ENCODE measurements around the gene RTN1.

Gene RTN1

DNA sequence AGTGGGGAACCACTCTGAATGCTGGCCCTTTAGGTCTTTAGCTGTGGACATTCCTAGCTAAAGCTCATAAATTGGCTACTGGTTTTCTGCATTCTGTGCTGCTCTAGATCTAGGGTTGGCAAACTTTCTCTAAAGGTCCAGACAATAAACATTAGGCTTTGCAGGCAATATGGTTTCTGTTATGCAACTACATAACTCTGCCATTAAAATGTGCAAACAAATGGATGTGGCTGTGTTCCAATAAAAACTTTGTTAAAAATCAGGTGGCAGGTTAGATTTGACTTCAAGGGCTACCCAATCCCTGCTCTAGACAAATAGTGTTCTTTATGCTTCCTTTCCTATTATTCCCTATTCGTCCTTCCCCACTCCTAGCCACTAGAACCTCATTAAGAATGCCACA, 42.6 kb upstream of the RTN1 start:
- H3K4me3 ChIP-seq = no peak overlapping the region
- no peaks in the 10 kb centered on the region for H3K9me3 ChIP-seq
- H3K27ac ChIP-seq = no peak overlapping the region
- H3K27me3 ChIP-seq = no peaks in the 10 kb centered on the region
- TF ChIP-seq, protein P1, sequence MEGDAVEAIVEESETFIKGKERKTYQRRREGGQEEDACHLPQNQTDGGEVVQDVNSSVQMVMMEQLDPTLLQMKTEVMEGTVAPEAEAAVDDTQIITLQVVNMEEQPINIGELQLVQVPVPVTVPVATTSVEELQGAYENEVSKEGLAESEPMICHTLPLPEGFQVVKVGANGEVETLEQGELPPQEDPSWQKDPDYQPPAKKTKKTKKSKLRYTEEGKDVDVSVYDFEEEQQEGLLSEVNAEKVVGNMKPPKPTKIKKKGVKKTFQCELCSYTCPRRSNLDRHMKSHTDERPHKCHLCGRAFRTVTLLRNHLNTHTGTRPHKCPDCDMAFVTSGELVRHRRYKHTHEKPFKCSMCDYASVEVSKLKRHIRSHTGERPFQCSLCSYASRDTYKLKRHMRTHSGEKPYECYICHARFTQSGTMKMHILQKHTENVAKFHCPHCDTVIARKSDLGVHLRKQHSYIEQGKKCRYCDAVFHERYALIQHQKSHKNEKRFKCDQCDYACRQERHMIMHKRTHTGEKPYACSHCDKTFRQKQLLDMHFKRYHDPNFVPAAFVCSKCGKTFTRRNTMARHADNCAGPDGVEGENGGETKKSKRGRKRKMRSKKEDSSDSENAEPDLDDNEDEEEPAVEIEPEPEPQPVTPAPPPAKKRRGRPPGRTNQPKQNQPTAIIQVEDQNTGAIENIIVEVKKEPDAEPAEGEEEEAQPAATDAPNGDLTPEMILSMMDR (IDR thresholded peaks at IDR 0.05) = no peak
- DNase-seq = no peak
- H3K4me1 ChIP-seq = no peaks in the 10 kb centered on the region
- intact Hi-C loops (cut with DNase I; ENCODE audit: low total_unique reads) = no loop called here
- no peaks in the 10 kb centered on the region for H3K36me3 ChIP-seq

DNA sequence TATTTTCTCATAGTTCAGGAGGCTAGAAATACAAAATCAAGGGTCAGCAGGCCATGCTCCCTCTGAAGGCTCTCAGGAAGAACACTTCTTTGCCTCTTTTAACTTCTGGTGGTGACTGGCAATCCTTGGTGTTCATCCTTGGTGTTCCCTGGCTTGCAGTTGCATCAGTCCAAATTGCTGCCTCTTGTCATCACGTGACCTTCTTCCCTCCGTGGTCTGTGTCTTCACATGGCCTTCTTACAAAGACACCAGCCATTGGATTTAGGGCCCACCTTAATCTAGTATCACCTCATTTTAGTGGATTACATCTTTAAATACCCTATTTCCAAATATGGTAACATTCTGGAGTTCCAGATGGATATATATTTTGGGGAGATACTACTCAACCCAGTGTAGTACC, 41.9 kb upstream of the RTN1 start:
- Histone ChIP-seq H3K4me3 (no peak overlapping the region), H3K9me3 (no peaks in the 10 kb centered on the region), H3K4me1 (no peaks in the 10 kb centered on the region), H3K36me3 (no peaks in the 10 kb centered on the region), H3K27me3 (no peaks in the 10 kb centered on the region), H3K27ac (no peak overlapping the region)
- no peak for DNase-seq
- TF ChIP-seq, protein P1 (IDR thresholded peaks at IDR 0.05) = no peak
- intact Hi-C loops (cut with DNase I; ENCODE audit: low total_unique reads) = no loop called here

DNA sequence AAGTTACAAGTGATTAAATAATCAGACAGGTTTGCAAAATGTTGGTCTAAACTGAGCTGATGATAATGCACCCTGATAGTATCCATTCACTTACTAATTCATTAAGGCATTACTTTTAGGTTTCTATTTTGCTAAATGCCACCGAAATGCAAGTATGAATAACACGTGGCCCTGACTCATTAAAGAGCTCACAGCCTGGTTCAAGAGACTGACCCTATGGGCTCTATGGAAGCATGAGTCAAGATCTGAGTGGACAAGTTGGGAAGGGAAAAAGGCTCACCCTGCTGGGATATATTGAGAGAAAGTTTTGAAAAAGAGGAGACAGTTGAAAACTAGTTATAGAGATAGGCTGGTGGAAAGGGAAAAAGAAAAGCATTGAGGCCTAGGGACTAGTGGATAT, 34.6 kb upstream of the RTN1 start:
- no peak overlapping the region for H3K4me3 ChIP-seq
- no peak for DNase-seq
- H3K4me1 ChIP-seq = no peaks in the 10 kb centered on the region
- intact Hi-C loops (cut with DNase I; ENCODE audit: low total_unique reads) = loop anchor here (10.0 kb wide), 1 partner anchor 400 kb away; no protein-coding TSS in a partner anchor
- TF ChIP-seq, protein P1 (IDR thresholded peaks at IDR 0.05) = no peak
- H3K27me3 ChIP-seq = no peaks in the 10 kb centered on the region
- no peaks in the 10 kb centered on the region for H3K9me3 ChIP-seq
- no peaks in the 10 kb centered on the region for H3K36me3 ChIP-seq
- no peak overlapping the region for H3K27ac ChIP-seq

DNA sequence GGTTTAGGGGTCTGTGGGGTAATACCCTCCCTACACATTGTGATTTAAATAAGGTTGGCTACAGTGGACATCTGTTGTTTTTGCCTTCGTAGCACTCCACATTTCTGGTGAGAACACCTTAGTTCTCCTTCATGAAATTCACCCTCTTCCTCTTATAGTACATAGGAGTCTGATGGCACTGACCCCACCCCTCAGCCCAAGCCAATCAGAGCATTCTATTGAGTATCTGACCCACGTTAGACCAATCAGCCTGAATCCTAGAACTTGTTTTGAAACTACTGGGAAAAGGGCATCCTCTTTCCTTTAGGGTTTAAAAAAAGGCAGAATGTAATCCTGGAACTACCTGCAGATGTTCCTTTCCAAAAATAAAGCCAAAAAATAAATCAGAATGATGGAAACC, 33.6 kb upstream of the RTN1 start:
- no peak for DNase-seq
- no peaks in the 10 kb centered on the region for H3K9me3 ChIP-seq
- intact Hi-C loops (cut with DNase I; ENCODE audit: low total_unique reads) = loop anchor here (10.0 kb wide), 1 partner anchor 399 kb away; no protein-coding TSS in a partner anchor
- H3K27me3 ChIP-seq = no peaks in the 10 kb centered on the region
- H3K4me1 ChIP-seq = no peaks in the 10 kb centered on the region
- H3K36me3 ChIP-seq = no peaks in the 10 kb centered on the region
- TF ChIP-seq, protein P1 (IDR thresholded peaks at IDR 0.05) = no peak
- no peak overlapping the region for H3K27ac ChIP-seq
- no peak overlapping the region for H3K4me3 ChIP-seq

DNA sequence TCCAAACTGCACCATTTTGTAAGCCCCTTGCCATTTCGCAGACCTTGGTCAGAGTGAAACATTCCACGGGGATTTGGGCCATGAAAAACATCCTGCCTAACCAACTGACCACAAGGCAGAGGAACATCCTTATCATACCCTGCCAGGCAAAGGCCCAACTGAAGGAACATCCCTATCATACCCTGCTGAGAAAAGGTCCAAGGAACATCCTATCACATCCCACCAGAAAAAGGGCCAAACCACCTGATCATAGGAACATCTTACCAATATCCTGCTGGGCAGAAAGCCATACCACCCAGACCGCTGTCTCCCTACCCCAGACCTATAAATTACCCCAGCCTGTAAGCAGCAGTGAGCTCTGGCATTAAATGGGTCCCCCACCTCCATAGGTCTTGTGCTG, 30.0 kb upstream of the RTN1 start:
- H3K4me3 ChIP-seq = no peak overlapping the region
- no peaks in the 10 kb centered on the region for H3K36me3 ChIP-seq
- TF ChIP-seq, protein P1 (IDR thresholded peaks at IDR 0.05) = no peak
- no peak overlapping the region for H3K27ac ChIP-seq
- intact Hi-C loops (cut with DNase I; ENCODE audit: low total_unique reads) = loop anchor here (10.0 kb wide), 1 partner anchor 396 kb away; no protein-coding TSS in a partner anchor
- no peaks in the 10 kb centered on the region for H3K27me3 ChIP-seq
- H3K4me1 ChIP-seq = no peaks in the 10 kb centered on the region
- DNase-seq = no peak
- no peaks in the 10 kb centered on the region for H3K9me3 ChIP-seq
